Measurements from ENCODE around the gene SVOP. TPM values are rescaled to one million over a fixed set of nuclear protein-coding genes. Genes with fewer than 3 reads are reported as not detected.
A peak's percentile ranks its signal among the peaks of the same experiment; 100 is the strongest.

The SVOP gene
- total and polyA plus RNA-seq, 2 donors from 2014 or later: 0.04 TPM; not detected in 1

- DNase-seq: no peak
- Histone ChIP-seq H3K27ac (ENCODE audit: low read depth in 2 of 2, low read length in 2 of 2) (no peak overlapping the region), H3K9me3 (ENCODE audit: control insufficient read depth in 2 of 3, insufficient read depth in 1 of 3, low read length in 3 of 3) (no peaks in the 10 kb centered on the region), H3K4me3 (ENCODE audit: low read length in 3 of 3) (no peak overlapping the region), H3K9ac (ENCODE audit: low read length in 3 of 3) (no peak overlapping the region), H3K4me1 (ENCODE audit: control insufficient read depth in 2 of 3, insufficient read depth in 2 of 3, low read depth in 1 of 3, low read length in 3 of 3) (peaks cover 0 to 2% (median 0%) of the 10 kb centered on the region in 3 donors), H3K36me3 (ENCODE audit: control insufficient read depth in 2 of 3, insufficient read depth in 3 of 3, low read length in 3 of 3) (no peaks in the 10 kb centered on the region), H3K27me3 (ENCODE audit: control insufficient read depth, insufficient read depth, low read length) (no peaks in the 10 kb centered on the region)
- no peak for FAIRE-seq
- no peak for TF ChIP-seq CTCF (IDR thresholded peaks at IDR 0.05; ENCODE audit: borderline replicate concordance, extremely low read depth, insufficient read depth)
- intact Hi-C loops (cut with DNase I): no loop called here
Observed at GRCh38 chr12:108915632-108916133, 105.2 kb downstream of the SVOP start.

GRCh38 chr12:108914121-108914531, 106.7 kb downstream of the SVOP start:
- no peak overlapping the region for H3K9ac ChIP-seq (ENCODE audit: low read length in 3 of 3)
- no peak for FAIRE-seq
- peak in 1 of 5 donors; percentile 19 for DNase-seq
- no peak for TF ChIP-seq CTCF (IDR thresholded peaks at IDR 0.05; ENCODE audit: borderline replicate concordance, extremely low read depth, insufficient read depth)
- H3K4me3 ChIP-seq (ENCODE audit: low read length in 3 of 3): no peak overlapping the region
- no peaks in the 10 kb centered on the region for H3K27me3 ChIP-seq (ENCODE audit: control insufficient read depth, insufficient read depth, low read length)
- H3K9me3 ChIP-seq (ENCODE audit: control insufficient read depth in 2 of 3, insufficient read depth in 1 of 3, low read length in 3 of 3): no peaks in the 10 kb centered on the region
- H3K36me3 ChIP-seq (ENCODE audit: control insufficient read depth in 2 of 3, insufficient read depth in 3 of 3, low read length in 3 of 3): no peaks in the 10 kb centered on the region
- peaks cover 0 to 2% (median 0%) of the 10 kb centered on the region in 3 donors for H3K4me1 ChIP-seq (ENCODE audit: control insufficient read depth in 2 of 3, insufficient read depth in 2 of 3, low read depth in 1 of 3, low read length in 3 of 3)
- no peak overlapping the region for H3K27ac ChIP-seq (ENCODE audit: low read depth in 2 of 2, low read length in 2 of 2)
- intact Hi-C loops (cut with DNase I): no loop called here

GRCh38 chr12:108912361-108912760, 108.5 kb downstream of the SVOP start:
- FAIRE-seq: no peak

More at GRCh38 chr12:108912361-108912760, 108.5 kb downstream of the SVOP start:
- intact Hi-C loops (cut with DNase I): no loop called here
- no peaks in the 10 kb centered on the region for H3K9me3 ChIP-seq (ENCODE audit: control insufficient read depth in 2 of 3, insufficient read depth in 1 of 3, low read length in 3 of 3)
- no peak for DNase-seq
- no peaks in the 10 kb centered on the region for H3K36me3 ChIP-seq (ENCODE audit: control insufficient read depth in 2 of 3, insufficient read depth in 3 of 3, low read length in 3 of 3)
- H3K4me3 ChIP-seq (ENCODE audit: low read length in 3 of 3): no peak overlapping the region
- no peaks in the 10 kb centered on the region for H3K27me3 ChIP-seq (ENCODE audit: control insufficient read depth, insufficient read depth, low read length)
- no peak for TF ChIP-seq CTCF (IDR thresholded peaks at IDR 0.05; ENCODE audit: borderline replicate concordance, extremely low read depth, insufficient read depth)
- H3K4me1 ChIP-seq (ENCODE audit: control insufficient read depth in 2 of 3, insufficient read depth in 2 of 3, low read depth in 1 of 3, low read length in 3 of 3): peaks cover 0 to 2% (median 0%) of the 10 kb centered on the region in 3 donors
- no peak overlapping the region for H3K9ac ChIP-seq (ENCODE audit: low read length in 3 of 3)
- H3K27ac ChIP-seq (ENCODE audit: low read depth in 2 of 2, low read length in 2 of 2): no peak overlapping the region

Measured in kidney (tissue), 14 donors.